SK-N-SH (cell line): ENCODE data around the gene PDE4A. TPM values are rescaled to one million over a fixed set of nuclear protein-coding genes. Genes with fewer than 3 reads are reported as not detected.

ENCODE experiments used
- CTCF ChIA-PET: fragments of 300-600, 350-600 bp; formaldehyde crosslinking; extraction: SDS; loops from one replicate; lab custom pipeline; 2021; lab: Yijun Ruan, JAX
- POLR2A ChIA-PET: fragments of 350-600 bp; sonication (Branson Sonifier 250); formaldehyde crosslinking; extraction: SDS; loops from one replicate; lab custom pipeline; 2020; ENCODE audit warnings: antibody characterized with exemption, inconsistent platforms; lab: Yijun Ruan, JAX
- DNase-seq: peaks from one replicate; pipeline ENCODE4 v3.0.0; 2012
- H2AFZ ChIP-seq: fragments of 200-600 bp; sonication (generic); 2 replicates; pipeline ENCODE4 v1.8.1; 2016; ENCODE audit warnings: antibody characterized with exemption, mild to moderate bottlenecking, low read depth
- H3F3A ChIP-seq: fragments of 200-600 bp; sonication (generic); replicated peaks from 2 replicates; pipeline ENCODE3; 2016; ENCODE audit warnings: antibody characterized with exemption, mild to moderate bottlenecking; ENCODE audit not compliant: insufficient read depth
- H3K27ac ChIP-seq, 2 experiments: fragments of 200-500 bp in 1 of 2; fragments of 200-600 bp in 1 of 2; sonication (Bioruptor generic) in 1 of 2; sonication (generic), shearing (Covaris generic) in 1 of 2; 2 replicates each; pipeline versions ENCODE4 v1.5.1 to v1.6.1; 2014 to 2016; ENCODE audit warnings: low read depth in 2 of 2, inconsistent platforms in 1 of 2, low read length in 1 of 2, mild to moderate bottlenecking in 1 of 2, mixed read lengths in 1 of 2
- H3K27me3 ChIP-seq: fragments of 200-600 bp; sonication (generic), shearing (Covaris generic); 2 replicates; pipeline ENCODE4 v1.6.1; 2016; ENCODE audit warnings: mixed run types; ENCODE audit not compliant: insufficient read depth
- H3K36me3 ChIP-seq, 2 experiments: fragments of 200-500 bp in 1 of 2; fragments of 200-600 bp in 1 of 2; sonication (Bioruptor generic) in 1 of 2; sonication (generic) in 1 of 2; replicated peaks in 1 of 2; 2 replicates each; pipeline versions ENCODE3 to v1.5.1; 2014 to 2016; ENCODE audit warnings: low read length in 1 of 2, mild to moderate bottlenecking in 1 of 2; ENCODE audit not compliant: insufficient read depth in 2 of 2, control insufficient read depth in 1 of 2
- H3K4me1 ChIP-seq, 2 experiments: fragments of 200-500 bp in 1 of 2; fragments of 200-600 bp in 1 of 2; sonication (Bioruptor generic) in 1 of 2; sonication (generic), shearing (Covaris generic) in 1 of 2; 2 replicates each; pipeline versions ENCODE4 v1.5.1 to v1.6.1; 2014 to 2016; ENCODE audit warnings: low read depth in 1 of 2, low read length in 1 of 2, mixed run types in 1 of 2; ENCODE audit not compliant: insufficient read depth in 2 of 2, control insufficient read depth in 1 of 2
- H3K4me2 ChIP-seq: fragments of 200-600 bp; sonication (generic), shearing (Covaris generic); 2 replicates; pipeline ENCODE4 v1.6.1; 2017; ENCODE audit warnings: mixed run types
- H3K4me3 ChIP-seq, 2 experiments: fragments of 200-500 bp in 1 of 2; fragments of 200-600 bp in 1 of 2; sonication (Bioruptor generic) in 1 of 2; sonication (generic), shearing (Covaris generic) in 1 of 2; 2 replicates each; pipeline versions ENCODE4 v1.5.1 to v1.8.1; 2014 to 2016; ENCODE audit warnings: low read depth in 2 of 2, inconsistent platforms in 1 of 2, low read length in 1 of 2, mild to moderate bottlenecking in 1 of 2, mixed read lengths in 1 of 2, moderate library complexity in 1 of 2
- H3K79me2 ChIP-seq: fragments of 200-600 bp; sonication (generic); 2 replicates; pipeline ENCODE4 v1.8.1; 2017; ENCODE audit warnings: mild to moderate bottlenecking; ENCODE audit not compliant: insufficient read depth
- H3K9ac ChIP-seq: fragments of 200-600 bp; sonication (generic); 2 replicates; pipeline ENCODE4 v1.6.1; 2017; ENCODE audit warnings: mixed run types
- H3K9me2 ChIP-seq: fragments of 200-600 bp; sonication (generic); 2 replicates; pipeline ENCODE4 v1.6.1; 2017; ENCODE audit warnings: mixed run types
- H3K9me3 ChIP-seq: fragments of 200-600 bp; sonication (generic); 2 replicates; pipeline ENCODE4 v1.6.1; 2017; ENCODE audit warnings: mixed run types, mild to moderate bottlenecking, moderate library complexity
- H4K20me1 ChIP-seq: fragments of 200-600 bp; sonication (generic); 2 replicates; pipeline ENCODE4 v1.6.1; 2017; ENCODE audit warnings: mild to moderate bottlenecking, mixed run types; ENCODE audit not compliant: insufficient read depth
- CHD2 ChIP-seq: fragments of 150-350 bp; IDR thresholded peaks from 2 replicates; pipeline ENCODE4 v1.6.1; 2018; ENCODE audit warnings: low read length; ENCODE audit not compliant: partially characterized antibody
- EP300 ChIP-seq, 2 experiments: IDR thresholded peaks; 2 replicates each; pipeline versions ENCODE4 v1.4.0 to v1.6.1; 2012; ENCODE audit warnings: borderline replicate concordance in 1 of 2, low read depth in 1 of 2, low read length in 1 of 2
- FOXM1 ChIP-seq: IDR thresholded peaks from 2 replicates; pipeline ENCODE4 v1.4.0; 2012; ENCODE audit warnings: low read depth, mild to moderate bottlenecking
- GATA2 ChIP-seq: sonication (generic); formaldehyde crosslinking; IDR thresholded peaks from 2 replicates; pipeline ENCODE4 v1.5.0; 2020; ENCODE audit warnings: mild to moderate bottlenecking, missing genetic modification reagents
- IRF3 ChIP-seq: fragments of 150-350 bp; IDR thresholded peaks from 2 replicates; pipeline ENCODE4 v1.6.1; 2016; ENCODE audit warnings: mild to moderate bottlenecking, low read depth, low read length
- JUND ChIP-seq: IDR thresholded peaks from 2 replicates; pipeline ENCODE4 v1.4.0; 2012
- MEF2A ChIP-seq: IDR thresholded peaks from 2 replicates; pipeline ENCODE4 v1.4.0; 2012; ENCODE audit warnings: low read depth, borderline replicate concordance
- MXI1 ChIP-seq: IDR thresholded peaks from 2 replicates; pipeline ENCODE4 v1.6.1; 2012; ENCODE audit warnings: mild to moderate bottlenecking, low read depth, low read length, improper control_type of control experiment
- NFIC ChIP-seq: IDR thresholded peaks from 2 replicates; pipeline ENCODE4 v1.4.0; 2012; ENCODE audit warnings: borderline replicate concordance
- RCOR1 ChIP-seq: fragments of 150-350 bp; IDR thresholded peaks from 2 replicates; pipeline ENCODE4 v1.6.1; 2017; ENCODE audit warnings: antibody characterized with exemption, low read length
- RFX5 ChIP-seq: IDR thresholded peaks from 2 replicates; pipeline ENCODE4 v1.6.1; 2012; ENCODE audit warnings: mild to moderate bottlenecking, improper control_type of control experiment, low read length
- TAF1 ChIP-seq: IDR thresholded peaks from 2 replicates; pipeline ENCODE4 v1.6.1; 2012; ENCODE audit warnings: low read depth, mild to moderate bottlenecking, low read length, moderate library complexity, borderline replicate concordance
- TCF12 ChIP-seq: IDR thresholded peaks from 2 replicates; pipeline ENCODE4 v1.4.0; 2012
- YY1 ChIP-seq: IDR thresholded peaks from 2 replicates; pipeline ENCODE4 v1.4.0; 2012; ENCODE audit warnings: low read depth, mild to moderate bottlenecking
- WGBS: methylation state at CpG from one replicate; pipeline ENCODE4 v1.1.6; 2017; ENCODE audit warnings: low lambda C conversion rate; 5-methylcytosine and 5-hydroxymethylcytosine counted together
- polyA plus RNA-seq, 3 experiments: library from polyadenylated mRNA; depleted of rRNA; stranded (reverse); fragments of >200 nt; gene quantifications; 2 replicates each; pipeline ENCODE4 v1.2.3, GENCODE V29; 2012
- TF ChIP-seq, protein P1 (sequence below): fragments of 150-350 bp; IDR thresholded peaks from 2 replicates; pipeline ENCODE4 v1.6.1; 2017; ENCODE audit warnings: antibody characterized with exemption, low read length, low read depth, borderline replicate concordance
- TF ChIP-seq, protein P2 (sequence below): IDR thresholded peaks from 2 replicates; pipeline ENCODE4 v1.4.0; 2012; ENCODE audit warnings: low read depth
- TF ChIP-seq, protein P3 (sequence below): IDR thresholded peaks from 2 replicates; pipeline ENCODE4 v1.4.0; 2012; ENCODE audit warnings: low read depth, borderline replicate concordance

PDE4A gene
- polyA plus RNA-seq, 1 of the 3 experiments (the other 2 are of a cell fraction) = 2.9 TPM

- Histone ChIP-seq H3K36me3 (no peaks in the 10 kb centered on the region), H2AFZ (peak overlapping the region; percentile 56; the same call in 1 of the 2 replicates), H3K4me2 (peak overlapping the region; percentile 84), H3K9me3 (no peaks in the 10 kb centered on the region), H3K4me3 (peak overlapping the region; percentile 44 to 64), H3K27ac (no peak overlapping the region), H3K9me2 (no peaks in the 10 kb centered on the region), H3F3A (peaks cover 15% of the 10 kb centered on the region), H3K79me2 (no peaks in the 10 kb centered on the region; the same call in 1 of the 2 replicates), H4K20me1 (no peaks in the 10 kb centered on the region), H3K9ac (peak overlapping the region; percentile 60; the same call in 1 of the 2 replicates), H3K27me3 (no peaks in the 10 kb centered on the region), H3K4me1 (peaks cover 5 to 7% of the 10 kb centered on the region in 2 experiments; a peak in 2 of 4 replicates)
- TF ChIP-seq RFX5 = no peak
- TF ChIP-seq MEF2A = no peak
- TF ChIP-seq RCOR1 = no peak
- TF ChIP-seq GATA2 (CRISPR knock-in tag) = no peak
- TF ChIP-seq TCF12 = no peak
- TF ChIP-seq, protein P1, sequence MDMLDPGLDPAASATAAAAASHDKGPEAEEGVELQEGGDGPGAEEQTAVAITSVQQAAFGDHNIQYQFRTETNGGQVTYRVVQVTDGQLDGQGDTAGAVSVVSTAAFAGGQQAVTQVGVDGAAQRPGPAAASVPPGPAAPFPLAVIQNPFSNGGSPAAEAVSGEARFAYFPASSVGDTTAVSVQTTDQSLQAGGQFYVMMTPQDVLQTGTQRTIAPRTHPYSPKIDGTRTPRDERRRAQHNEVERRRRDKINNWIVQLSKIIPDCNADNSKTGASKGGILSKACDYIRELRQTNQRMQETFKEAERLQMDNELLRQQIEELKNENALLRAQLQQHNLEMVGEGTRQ = no peak
- TF ChIP-seq YY1 = no peak
- TF ChIP-seq, protein P2, sequence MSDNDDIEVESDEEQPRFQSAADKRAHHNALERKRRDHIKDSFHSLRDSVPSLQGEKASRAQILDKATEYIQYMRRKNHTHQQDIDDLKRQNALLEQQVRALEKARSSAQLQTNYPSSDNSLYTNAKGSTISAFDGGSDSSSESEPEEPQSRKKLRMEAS = no peak
- TF ChIP-seq NFIC = no peak
- no peak for TF ChIP-seq FOXM1
- TF ChIP-seq MXI1 = no peak
- no peak for TF ChIP-seq JUND
- TF ChIP-seq, protein P3, sequence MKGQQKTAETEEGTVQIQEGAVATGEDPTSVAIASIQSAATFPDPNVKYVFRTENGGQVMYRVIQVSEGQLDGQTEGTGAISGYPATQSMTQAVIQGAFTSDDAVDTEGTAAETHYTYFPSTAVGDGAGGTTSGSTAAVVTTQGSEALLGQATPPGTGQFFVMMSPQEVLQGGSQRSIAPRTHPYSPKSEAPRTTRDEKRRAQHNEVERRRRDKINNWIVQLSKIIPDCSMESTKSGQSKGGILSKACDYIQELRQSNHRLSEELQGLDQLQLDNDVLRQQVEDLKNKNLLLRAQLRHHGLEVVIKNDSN = no peak
- TF ChIP-seq IRF3 = no peak
- no peak for TF ChIP-seq CHD2
- TF ChIP-seq EP300 (IDR thresholded peaks at IDR 0.05; ENCODE audit: borderline replicate concordance in 1 of 2, low read depth in 1 of 2, low read length in 1 of 2) = no peak
- TF ChIP-seq TAF1 = no peak
- CTCF ChIA-PET = interaction anchor here (0.6 to 10.1 kb wide), 4 partner anchors 10 to 41 kb away, joined by 3 to 127 read pairs (median 3); partner anchors contain the start of gene PDE4A
- DNase-seq = peak; percentile 46
- WGBS = 15% methylated on average over 23 of the region's 25 CpGs
- POLR2A ChIA-PET = no interaction called here
Measured at GRCh38 chr19:10431254-10431942, 11.1 kb downstream of the PDE4A start.
